AG10803 (cell line): ENCODE results near the gene HSPA12A.
A peak's percentile ranks its signal among the peaks of the same experiment; 100 is the strongest.

Experiments used
- DNase-seq: peaks from one replicate; pipeline ENCODE4 v3.0.0; 2010; ENCODE audit warnings: low read depth
- H3K4me3 ChIP-seq: 2 replicates; pipeline ENCODE4 v1.5.1; 2011; ENCODE audit warnings: mild to moderate bottlenecking, low read length, control low read depth
- CTCF ChIP-seq: conservative IDR thresholded peaks from 2 replicates; pipeline ENCODE4 v1.5.1; 2011; ENCODE audit warnings: mild to moderate bottlenecking, low read length, control low read depth, inconsistent platforms

HSPA12A gene

GRCh38 chr10:116784651-116785050 lies 42.3 kb upstream of the HSPA12A start:
- no peak for DNase-seq
- TF ChIP-seq CTCF = no peak
- no peak overlapping the region for H3K4me3 ChIP-seq

- no peak for TF ChIP-seq CTCF
- no peak for DNase-seq
- H3K4me3 ChIP-seq = no peak overlapping the region
Measured at GRCh38 chr10:116784035-116784434, 41.7 kb upstream of the HSPA12A start.

GRCh38 chr10:116783011-116783655 lies 40.8 kb upstream of the HSPA12A start:
- H3K4me3 ChIP-seq = no peak overlapping the region
- TF ChIP-seq CTCF = no peak
- peak; percentile 15 for DNase-seq

- no peak for DNase-seq
- no peak for TF ChIP-seq CTCF
- H3K4me3 ChIP-seq = no peak overlapping the region
Measured at GRCh38 chr10:116781370-116781884, 39.1 kb upstream of the HSPA12A start.

GRCh38 chr10:116780691-116781205 lies 38.4 kb upstream of the HSPA12A start:
- DNase-seq = peak; percentile 27
- TF ChIP-seq CTCF = no peak
- H3K4me3 ChIP-seq = no peak overlapping the region

GRCh38 chr10:116779076-116779687 lies 36.8 kb upstream of the HSPA12A start:
- TF ChIP-seq CTCF = no peak
- DNase-seq = peak; percentile 6
- H3K4me3 ChIP-seq = no peak overlapping the region

- TF ChIP-seq CTCF = no peak
- DNase-seq = no peak
- H3K4me3 ChIP-seq = no peak overlapping the region
Measured at GRCh38 chr10:116777006-116777405, 34.6 kb upstream of the HSPA12A start.
